Skeletal muscle tissue (tissue), 4 donors: ENCODE measurements around the gene EXOC4. TPM values are rescaled to one million over a fixed set of nuclear protein-coding genes. Genes with fewer than 3 reads are reported as not detected.

Experiments
- H3K27ac ChIP-seq: one replicate; pipeline ENCODE4 v1.7.0; 2013; ENCODE audit warnings: mild to moderate bottlenecking, low read depth, low read length, inconsistent platforms
- H3K27me3 ChIP-seq, 3 donors: one replicate each; pipeline ENCODE4 v1.7.0; 2013; ENCODE audit warnings: low read length in 3 of 3; ENCODE audit not compliant: control insufficient read depth in 3 of 3, insufficient read depth in 3 of 3
- H3K36me3 ChIP-seq, 3 donors: one replicate each; pipeline ENCODE4 v1.7.0; 2013; ENCODE audit warnings: low read length in 3 of 3; ENCODE audit not compliant: control insufficient read depth in 3 of 3, insufficient read depth in 3 of 3
- H3K4me1 ChIP-seq, 3 donors: one replicate each; pipeline ENCODE4 v1.7.0; 2013; ENCODE audit warnings: low read length in 3 of 3, mild to moderate bottlenecking in 3 of 3; ENCODE audit not compliant: control insufficient read depth in 3 of 3, insufficient read depth in 3 of 3
- H3K4me3 ChIP-seq, 3 donors: one replicate each; pipeline ENCODE4 v1.7.0; 2013; ENCODE audit warnings: low read length in 3 of 3
- H3K9ac ChIP-seq, 3 donors: one replicate each; pipeline ENCODE4 v1.7.0; 2013; ENCODE audit warnings: low read length in 3 of 3, mild to moderate bottlenecking in 3 of 3, moderate library complexity in 2 of 3, low read depth in 1 of 3
- H3K9me3 ChIP-seq, 3 donors: one replicate each; pipeline ENCODE4 v1.7.0; 2013; ENCODE audit warnings: low read length in 3 of 3; ENCODE audit not compliant: control insufficient read depth in 3 of 3
- total RNA-seq: library from RNA; depleted of rRNA; stranded (reverse); fragments of >200 nt; gene quantifications from one replicate; pipeline ENCODE4 v1.2.3, GENCODE V29; 2014
- donor health status: Osteomylitis.

The EXOC4 gene
- total RNA-seq, 1 donor from 2014 or later, result 129 TPM

DNA sequence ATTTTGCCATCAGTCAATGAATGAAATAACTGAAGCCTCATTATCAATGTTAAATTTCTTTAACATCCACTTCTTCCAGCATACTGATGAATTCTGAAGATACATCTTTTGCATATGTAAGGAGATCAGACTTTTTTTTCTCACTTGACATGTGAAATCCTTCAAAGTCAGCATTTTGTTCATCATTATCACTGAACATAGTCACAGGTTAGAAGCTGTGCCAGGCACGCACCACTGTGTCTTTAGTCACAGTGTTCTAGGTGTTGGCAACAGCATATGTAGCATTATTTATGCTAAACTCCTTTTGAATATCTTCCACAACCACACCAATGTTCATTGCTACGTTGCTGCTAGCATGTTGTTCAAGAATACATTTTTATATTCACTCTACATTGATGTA, 450.1 kb downstream of the EXOC4 start:
- H3K4me3 ChIP-seq, result no peak overlapping the region
- H3K27me3 ChIP-seq, result no peaks in the 10 kb centered on the region
- no peaks in the 10 kb centered on the region for H3K36me3 ChIP-seq
- H3K27ac ChIP-seq, result no peak overlapping the region
- no peaks in the 10 kb centered on the region for H3K9me3 ChIP-seq
- H3K9ac ChIP-seq, result peak overlapping the region in 1 of 3 donors; percentile 10
- H3K4me1 ChIP-seq, result peaks cover 0 to 2% (median 0%) of the 10 kb centered on the region in 3 donors

- no peak overlapping the region for H3K27ac ChIP-seq
- H3K27me3 ChIP-seq, result no peaks in the 10 kb centered on the region
- no peaks in the 10 kb centered on the region for H3K9me3 ChIP-seq
- H3K4me1 ChIP-seq, result peaks cover 0 to 2% (median 0%) of the 10 kb centered on the region in 3 donors
- H3K36me3 ChIP-seq, result no peaks in the 10 kb centered on the region
- H3K9ac ChIP-seq, result no peak overlapping the region
- no peak overlapping the region for H3K4me3 ChIP-seq
Observed at GRCh38 chr7:133703547-133703946, 450.7 kb downstream of the EXOC4 start.

GRCh38 chr7:133704453-133704852, 451.6 kb downstream of the EXOC4 start:
- no peaks in the 10 kb centered on the region for H3K27me3 ChIP-seq
- peaks cover 0 to 2% (median 0%) of the 10 kb centered on the region in 3 donors for H3K4me1 ChIP-seq
- H3K27ac ChIP-seq, result no peak overlapping the region
- no peak overlapping the region for H3K9ac ChIP-seq
- no peak overlapping the region for H3K4me3 ChIP-seq
- no peaks in the 10 kb centered on the region for H3K9me3 ChIP-seq
- H3K36me3 ChIP-seq, result no peaks in the 10 kb centered on the region

DNA sequence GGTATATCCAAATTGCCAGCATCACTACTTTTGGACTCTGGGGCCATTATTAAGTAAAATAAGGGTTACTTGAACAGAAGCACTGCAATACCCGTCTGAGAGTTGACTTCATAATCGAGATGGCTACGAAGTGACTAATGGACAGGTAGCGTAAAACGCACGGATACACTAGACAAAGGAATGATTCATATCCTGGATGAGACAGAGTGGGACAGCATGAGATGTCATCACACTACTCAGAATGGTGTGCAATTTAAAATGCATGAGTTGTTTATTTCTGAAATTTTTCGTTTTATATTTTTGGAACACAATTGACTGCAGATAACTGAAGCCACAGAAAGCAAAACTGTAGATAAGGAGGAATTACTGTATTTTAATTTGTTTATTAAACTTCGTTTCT, 452.7 kb downstream of the EXOC4 start:
- Histone ChIP-seq H3K9me3 (no peaks in the 10 kb centered on the region), H3K4me1 (peaks cover 0 to 2% (median 0%) of the 10 kb centered on the region in 3 donors), H3K36me3 (no peaks in the 10 kb centered on the region)

GRCh38 chr7:133706016-133706415, 453.1 kb downstream of the EXOC4 start:
- H3K36me3 ChIP-seq, result no peaks in the 10 kb centered on the region
- H3K9me3 ChIP-seq, result no peaks in the 10 kb centered on the region
- H3K27me3 ChIP-seq, result no peaks in the 10 kb centered on the region
- no peak overlapping the region for H3K27ac ChIP-seq
- H3K4me3 ChIP-seq, result no peak overlapping the region
- no peak overlapping the region for H3K9ac ChIP-seq
- H3K4me1 ChIP-seq, result peaks cover 0 to 2% (median 0%) of the 10 kb centered on the region in 3 donors

More for the DNA sequence above, 452.7 kb downstream of the EXOC4 start:
- H3K27ac ChIP-seq, result no peak overlapping the region
- H3K4me3 ChIP-seq, result no peak overlapping the region
- H3K9ac ChIP-seq, result no peak overlapping the region
- H3K27me3 ChIP-seq, result no peaks in the 10 kb centered on the region

DNA sequence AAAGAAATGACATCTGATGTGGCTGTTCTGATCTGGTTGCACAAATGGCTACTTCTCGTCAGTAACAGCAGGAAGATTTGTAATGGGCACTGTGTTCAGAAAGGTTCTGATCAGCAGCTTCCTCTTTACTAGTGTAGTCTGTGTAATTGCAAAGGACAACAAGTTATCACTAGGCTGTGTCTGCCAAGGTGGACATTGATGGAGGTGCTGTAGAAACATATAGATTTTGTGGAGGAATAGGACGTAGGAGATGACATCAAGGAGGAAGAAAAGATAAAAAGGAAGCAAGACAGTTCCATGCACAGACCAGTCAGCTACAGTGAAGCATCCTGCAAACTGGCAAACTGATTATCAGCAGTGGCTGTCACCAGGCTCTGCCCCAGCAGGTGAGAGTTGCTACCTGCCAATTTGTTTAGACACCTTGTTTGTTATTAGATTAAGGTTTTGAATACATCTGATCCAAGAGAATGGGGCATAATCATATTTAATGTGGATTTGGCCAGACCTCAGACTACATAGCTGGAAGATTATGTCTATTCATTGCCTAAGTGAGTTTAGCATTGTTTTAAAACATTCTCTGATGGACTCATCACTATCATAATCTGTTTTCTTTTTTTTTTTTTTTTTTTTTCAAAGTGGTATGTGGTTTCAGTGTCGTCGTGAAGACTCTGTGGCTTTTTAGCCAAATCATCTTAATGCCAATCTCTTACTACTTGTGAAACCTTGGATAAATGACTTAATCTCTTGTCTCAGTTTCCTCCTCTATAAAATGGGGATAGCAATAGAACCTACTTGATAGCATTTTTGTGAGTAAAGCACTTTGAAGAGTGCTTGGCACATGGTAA, 456.4 kb downstream of the EXOC4 start:
- Histone ChIP-seq H3K27ac (no peak overlapping the region), H3K4me1 (peaks cover 0 to 2% (median 0%) of the 10 kb centered on the region in 3 donors)

DNA sequence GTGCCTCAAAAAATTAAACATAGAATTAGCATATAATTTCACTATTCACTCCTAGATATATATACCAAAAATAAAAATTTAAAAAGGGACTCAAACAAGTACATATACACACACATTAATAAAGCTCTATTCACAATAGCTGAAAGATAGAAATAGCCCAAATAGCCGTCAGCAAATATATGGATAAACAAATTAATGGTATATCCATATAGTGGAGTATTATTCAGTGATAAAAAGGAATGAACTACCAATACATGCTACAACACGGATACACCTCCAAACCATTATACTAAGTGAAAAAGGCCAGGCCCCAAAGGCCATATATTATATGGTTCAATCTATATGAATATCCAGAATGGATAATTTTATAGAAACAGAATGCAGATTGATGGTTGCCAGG, 459.7 kb downstream of the EXOC4 start:
- no peaks in the 10 kb centered on the region for H3K36me3 ChIP-seq
- H3K27me3 ChIP-seq, result no peaks in the 10 kb centered on the region
- no peak overlapping the region for H3K4me3 ChIP-seq
- no peaks in the 10 kb centered on the region for H3K9me3 ChIP-seq
- H3K9ac ChIP-seq, result no peak overlapping the region
- no peaks in the 10 kb centered on the region for H3K4me1 ChIP-seq
- no peak overlapping the region for H3K27ac ChIP-seq

More for the DNA sequence above, 456.4 kb downstream of the EXOC4 start:
- Histone ChIP-seq H3K9ac (no peak overlapping the region), H3K36me3 (no peaks in the 10 kb centered on the region), H3K4me3 (no peak overlapping the region), H3K9me3 (no peaks in the 10 kb centered on the region), H3K27me3 (no peaks in the 10 kb centered on the region)

GRCh38 chr7:133714654-133715053, 461.8 kb downstream of the EXOC4 start:
- Histone ChIP-seq H3K9me3 (no peaks in the 10 kb centered on the region), H3K36me3 (no peaks in the 10 kb centered on the region), H3K4me3 (no peak overlapping the region), H3K27ac (no peak overlapping the region), H3K9ac (no peak overlapping the region), H3K27me3 (no peaks in the 10 kb centered on the region), H3K4me1 (no peaks in the 10 kb centered on the region)

GRCh38 chr7:133718131-133718530, 465.3 kb downstream of the EXOC4 start:
- Histone ChIP-seq H3K27me3 (no peaks in the 10 kb centered on the region), H3K9ac (no peak overlapping the region), H3K27ac (no peak overlapping the region), H3K4me3 (no peak overlapping the region), H3K36me3 (no peaks in the 10 kb centered on the region), H3K9me3 (no peaks in the 10 kb centered on the region), H3K4me1 (no peaks in the 10 kb centered on the region)

DNA sequence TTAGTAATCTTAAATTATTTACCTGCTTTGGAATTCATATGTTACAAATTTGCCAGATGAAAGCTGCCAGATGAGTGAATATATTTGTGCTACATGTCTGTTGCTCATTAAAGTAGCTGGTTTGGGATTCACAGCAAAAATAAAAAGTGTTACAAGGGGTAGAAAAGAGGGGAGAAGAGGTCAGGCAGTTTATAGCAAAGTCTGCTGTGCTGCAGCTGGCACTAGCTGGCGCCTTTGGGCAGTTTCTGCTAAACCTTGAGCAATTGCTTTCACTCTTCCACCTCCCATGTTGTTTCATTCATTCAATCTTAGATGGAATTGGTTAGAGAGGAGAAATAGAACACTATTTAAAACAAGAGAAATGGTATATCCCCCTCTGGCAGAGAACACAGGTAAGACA, 470.2 kb downstream of the EXOC4 start:
- no peak overlapping the region for H3K4me3 ChIP-seq
- no peaks in the 10 kb centered on the region for H3K27me3 ChIP-seq
- no peaks in the 10 kb centered on the region for H3K9me3 ChIP-seq
- no peak overlapping the region for H3K27ac ChIP-seq
- H3K9ac ChIP-seq, result no peak overlapping the region
- H3K36me3 ChIP-seq, result no peaks in the 10 kb centered on the region
- no peaks in the 10 kb centered on the region for H3K4me1 ChIP-seq
